ENCODE measurements around the gene CECR2. TPM values are rescaled to one million over a fixed set of nuclear protein-coding genes. Genes with fewer than 3 reads are reported as not detected.

The CECR2 gene
- total RNA-seq, 1 experiment from 2014 or later = 4.1 TPM

- no TSS peak for BruUV-seq (replicated peaks)
- Histone ChIP-seq H3K27ac (ENCODE audit: low read depth, low read length, poor library complexity, severe bottlenecking) (peak overlapping the region; percentile 71), H3K9me3 (ENCODE audit: low read depth, low read length, poor library complexity, severe bottlenecking) (no peaks in the 10 kb centered on the region), H3K27me3 (replicated peaks; ENCODE audit: insufficient read depth, low read depth, low read length, poor library complexity) (no peaks in the 10 kb centered on the region), H3K36me3 (ENCODE audit: insufficient read depth, low read length, poor library complexity, severe bottlenecking) (no peaks in the 10 kb centered on the region), H3K4me3 (ENCODE audit: low read depth, low read length, poor library complexity, severe bottlenecking) (no peak overlapping the region), H3K4me1 (ENCODE audit: insufficient read depth, low read length, poor library complexity, severe bottlenecking) (peaks cover 28% of the 10 kb centered on the region)
- ChIA-PET CTCF (interaction anchor here (1.1 kb wide), 1 partner anchor 500 kb away, joined by 3 read pairs; no protein-coding TSS in a partner anchor), POLR2A (ENCODE audit: low non-redundant PET) (interaction anchor here (0.6 kb wide), 1 partner anchor 64 kb away, joined by 6 read pairs; no protein-coding TSS in a partner anchor)
- peak; percentile 92 for DNase-seq (ENCODE audit: low spot score)
- no peak for TF ChIP-seq CTCF (conservative IDR thresholded peaks at IDR 0.05; ENCODE audit: low read depth, low read length)
- TF ChIP-seq EZH2 (IDR thresholded peaks at IDR 0.05; ENCODE audit: borderline replicate concordance, low read depth, low read length, poor library complexity, severe bottlenecking) = no peak
- intact Hi-C loops (cut with micrococcal nuclease; ENCODE audit: unreplicated experiment) = loop anchor here (5.0 to 10.0 kb wide), 2 partner anchors 68 to 131 kb away; no protein-coding TSS in a partner anchor
Measured at GRCh38 chr22:17576470-17576869, 207.2 kb downstream of the CECR2 start.

- Histone ChIP-seq H3K27ac (ENCODE audit: low read depth, low read length, poor library complexity, severe bottlenecking) (peak overlapping the region; percentile 72), H3K4me3 (ENCODE audit: low read depth, low read length, poor library complexity, severe bottlenecking) (no peak overlapping the region), H3K36me3 (ENCODE audit: insufficient read depth, low read length, poor library complexity, severe bottlenecking) (no peaks in the 10 kb centered on the region), H3K4me1 (ENCODE audit: insufficient read depth, low read length, poor library complexity, severe bottlenecking) (peaks cover 28% of the 10 kb centered on the region), H3K9me3 (ENCODE audit: low read depth, low read length, poor library complexity, severe bottlenecking) (no peaks in the 10 kb centered on the region), H3K27me3 (replicated peaks; ENCODE audit: insufficient read depth, low read depth, low read length, poor library complexity) (no peaks in the 10 kb centered on the region)
- no TSS peak for BruUV-seq (replicated peaks)
- intact Hi-C loops (cut with micrococcal nuclease; ENCODE audit: unreplicated experiment) = loop anchor here (5.0 to 10.0 kb wide), 2 partner anchors 67 to 129 kb away; no protein-coding TSS in a partner anchor
- peak; percentile 97 for DNase-seq (ENCODE audit: low spot score)
- ChIA-PET POLR2A (ENCODE audit: low non-redundant PET) (interaction anchor here (0.6 kb wide), 2 partner anchors 220 to 321 kb away, joined by 4 to 5 read pairs; no protein-coding TSS in a partner anchor), CTCF (no interaction called here)
- TF ChIP-seq CTCF (conservative IDR thresholded peaks at IDR 0.05; ENCODE audit: low read depth, low read length) (no peak), EZH2 (IDR thresholded peaks at IDR 0.05; ENCODE audit: borderline replicate concordance, low read depth, low read length, poor library complexity, severe bottlenecking) (no peak)
Measured at GRCh38 chr22:17578136-17578754, 209.0 kb downstream of the CECR2 start.

GRCh38 chr22:17579535-17579981 lies 210.3 kb downstream of the CECR2 start:
- intact Hi-C loops (cut with micrococcal nuclease; ENCODE audit: unreplicated experiment) = loop anchor here (5.0 to 10.0 kb wide), 2 partner anchors 65 to 128 kb away; no protein-coding TSS in a partner anchor
- Histone ChIP-seq H3K36me3 (ENCODE audit: insufficient read depth, low read length, poor library complexity, severe bottlenecking) (no peaks in the 10 kb centered on the region), H3K27ac (ENCODE audit: low read depth, low read length, poor library complexity, severe bottlenecking) (no peak overlapping the region), H3K4me3 (ENCODE audit: low read depth, low read length, poor library complexity, severe bottlenecking) (no peak overlapping the region), H3K4me1 (ENCODE audit: insufficient read depth, low read length, poor library complexity, severe bottlenecking) (peaks cover 28% of the 10 kb centered on the region), H3K9me3 (ENCODE audit: low read depth, low read length, poor library complexity, severe bottlenecking) (no peaks in the 10 kb centered on the region), H3K27me3 (replicated peaks; ENCODE audit: insufficient read depth, low read depth, low read length, poor library complexity) (no peaks in the 10 kb centered on the region)
- no peak for DNase-seq (ENCODE audit: low spot score)
- TF ChIP-seq EZH2 (IDR thresholded peaks at IDR 0.05; ENCODE audit: borderline replicate concordance, low read depth, low read length, poor library complexity, severe bottlenecking) (no peak), CTCF (conservative IDR thresholded peaks at IDR 0.05; ENCODE audit: low read depth, low read length) (no peak)
- ChIA-PET POLR2A (ENCODE audit: low non-redundant PET) (no interaction called here), CTCF (interaction anchor here (0.5 kb wide), 1 partner anchor 49 kb away, joined by 3 read pairs; no protein-coding TSS in a partner anchor)
- BruUV-seq (replicated peaks) = no TSS peak

All from A673 (cell line).